HTR-8/SVneo (cell line): Measurements from ENCODE around the gene GUCY2D.

Source experiments
- DNase-seq: peaks from one replicate; pipeline ENCODE4 v3.0.0; 2011; ENCODE audit warnings: low spot score, mixed read lengths; ENCODE audit not compliant: insufficient read length
- FAIRE-seq: peaks from 2 replicates; lab custom pipeline; 2011; peaks lifted over from hg19 to GRCh38; lab: Jason Lieb, UNC

The GUCY2D gene

GRCh38 chr17:7989781-7990655, 12.4 kb upstream of the GUCY2D start:
- peak; percentile 92 for DNase-seq
- FAIRE-seq: peak; percentile 91

GRCh38 chr17:7992516-7992915, 9.9 kb upstream of the GUCY2D start:
- FAIRE-seq (no peak), DNase-seq (no peak)

- DNase-seq: no peak
- no peak for FAIRE-seq
Observed at GRCh38 chr17:7992924-7993323, 9.5 kb upstream of the GUCY2D start.

- no peak for DNase-seq
- no peak for FAIRE-seq
Observed at GRCh38 chr17:7993972-7994589, 8.3 kb upstream of the GUCY2D start.

GRCh38 chr17:7995724-7996123, 6.7 kb upstream of the GUCY2D start:
- DNase-seq (no peak), FAIRE-seq (no peak)

GRCh38 chr17:7997186-7997585, 5.2 kb upstream of the GUCY2D start:
- no peak for FAIRE-seq
- no peak for DNase-seq

GRCh38 chr17:8002721-8003593, 542 bp downstream of the GUCY2D start:
- DNase-seq (no peak), FAIRE-seq (no peak)

- DNase-seq (no peak), FAIRE-seq (peak; percentile 65)
Observed at GRCh38 chr17:8003594-8004181, 1.3 kb downstream of the GUCY2D start.

GRCh38 chr17:8004899-8005298, 2.5 kb downstream of the GUCY2D start:
- peak; percentile 85 for DNase-seq
- FAIRE-seq: peak; percentile 91

GRCh38 chr17:8005357-8005756, 2.9 kb downstream of the GUCY2D start:
- FAIRE-seq: no peak

GRCh38 chr17:8005967-8006730, 3.7 kb downstream of the GUCY2D start:
- peak; percentile 55 for FAIRE-seq
- no peak for DNase-seq

More at GRCh38 chr17:8005357-8005756, 2.9 kb downstream of the GUCY2D start:
- DNase-seq: no peak

GRCh38 chr17:8006836-8007680, 4.6 kb downstream of the GUCY2D start:
- FAIRE-seq: no peak
- no peak for DNase-seq

- FAIRE-seq: no peak
Observed at GRCh38 chr17:8007836-8008235, 5.4 kb downstream of the GUCY2D start.

GRCh38 chr17:8012045-8012580, 9.7 kb downstream of the GUCY2D start:
- FAIRE-seq (no peak), DNase-seq (no peak)

More at GRCh38 chr17:8007836-8008235, 5.4 kb downstream of the GUCY2D start:
- DNase-seq: no peak

- DNase-seq: no peak
- FAIRE-seq: no peak
Observed at GRCh38 chr17:8012996-8013640, 10.7 kb downstream of the GUCY2D start.

GRCh38 chr17:8013731-8014557, 11.5 kb downstream of the GUCY2D start:
- no peak for FAIRE-seq
- DNase-seq: no peak

- DNase-seq (no peak), FAIRE-seq (no peak)
Observed at GRCh38 chr17:8014558-8014850, 12.1 kb downstream of the GUCY2D start.
